T-helper 17 cell (primary cell): ENCODE results near the gene MRPS12. TPM values are rescaled to one million over a fixed set of nuclear protein-coding genes. Genes with fewer than 3 reads are reported as not detected.
A peak's percentile ranks its signal among the peaks of the same experiment; 100 is the strongest.
"Not testable (repeated sequence)": the region's sequence is repeated elsewhere in the genome, so short reads cannot be mapped to it uniquely, and the experiment has no call there.

ENCODE experiments used
- ATAC-seq: fragments of 150-1000 bp; cut with Tn5 transposase; 2 replicates; pipeline ENCODE4 v1.10.0; 2021; ENCODE audit warnings: mild to moderate bottlenecking, moderate library complexity
- DNase-seq, 3 donors: peaks; one replicate each; pipeline versions ENCODE4 v3.0.0 to v3.0.0-alpha.2; 2020 to 2021
- H3K9me3 ChIP-seq: one replicate; pipeline ENCODE4 v1.7.0; 2013; ENCODE audit warnings: low read length, mild to moderate bottlenecking; ENCODE audit not compliant: control insufficient read depth, poor library complexity, severe bottlenecking
- H3K27ac Mint-ChIP-seq: one replicate; pipeline ENCODE4 v1.8.0; 2022; ENCODE audit warnings: mild to moderate bottlenecking, moderate library complexity, mixed read lengths
- H3K27me3 Mint-ChIP-seq: one replicate; pipeline ENCODE4 v1.8.0; 2022; ENCODE audit warnings: mixed read lengths
- H3K36me3 Mint-ChIP-seq: one replicate; pipeline ENCODE4 v1.8.0; 2022; ENCODE audit warnings: low read depth, mixed read lengths
- H3K4me1 Mint-ChIP-seq: one replicate; pipeline ENCODE4 v1.8.0; 2022; ENCODE audit warnings: mild to moderate bottlenecking, mixed read lengths
- H3K4me3 Mint-ChIP-seq: one replicate; pipeline ENCODE4 v1.8.0; 2022; ENCODE audit warnings: mild to moderate bottlenecking, moderate library complexity, mixed read lengths
- total RNA-seq, 4 donors: library from RNA in 2 of 4; stranded (reverse) in 2 of 4; gene quantifications; one replicate each; pipeline ENCODE4 v1.2.3 and lab custom pipeline; 2022 to 2026

MRPS12 gene
- 10 to 100 TPM; 18.9 to 22.0 TPM for total RNA-seq
- 7.0 to 22.7 reads per million in 2 donors for total RNA-seq (lab: John Stamatoyannopoulos, UW)

GRCh38 chr19:38930776-38931520 is at the start of gene MRPS12:
Gene MRPS12, plus strand, starts transcription at chr19:38930944. Its CDS starts 351 bp downstream, at chr19:38931295.
- Mint-ChIP-seq H3K4me1 (peaks cover 21% of the 10 kb centered on the region), H3K4me3 (peak within 1 kb of the TSS; percentile 97), H3K27me3 (no peaks in the 10 kb centered on the region), H3K36me3 (peaks cover 3% of the 10 kb centered on the region), H3K27ac (peak within 1 kb of the TSS; percentile 99)
- ATAC-seq: peak; percentile 95
- no peaks in the 10 kb centered on the region for H3K9me3 ChIP-seq
- DNase-seq: peak; percentile 92 to 96 (median 96)

GRCh38 chr19:38883286-38883685 is 47.5 kb upstream of the MRPS12 start:
- no peak for ATAC-seq
- Mint-ChIP-seq H3K27me3 (no peaks in the 10 kb centered on the region), H3K27ac (peak overlapping the region; percentile 67), H3K4me3 (peak overlapping the region; percentile 36), H3K4me1 (peaks cover 13% of the 10 kb centered on the region), H3K36me3 (no peaks in the 10 kb centered on the region)
- H3K9me3 ChIP-seq: no peaks in the 10 kb centered on the region
- DNase-seq: no peak

- not testable (repeated sequence) for H3K27me3 Mint-ChIP-seq, H3K9me3 ChIP-seq, H3K4me3 Mint-ChIP-seq, H3K4me1 Mint-ChIP-seq, DNase-seq, H3K36me3 Mint-ChIP-seq, H3K27ac Mint-ChIP-seq, ATAC-seq
Measured at GRCh38 chr19:38884691-38885090, 46.1 kb upstream of the MRPS12 start.

DNA sequence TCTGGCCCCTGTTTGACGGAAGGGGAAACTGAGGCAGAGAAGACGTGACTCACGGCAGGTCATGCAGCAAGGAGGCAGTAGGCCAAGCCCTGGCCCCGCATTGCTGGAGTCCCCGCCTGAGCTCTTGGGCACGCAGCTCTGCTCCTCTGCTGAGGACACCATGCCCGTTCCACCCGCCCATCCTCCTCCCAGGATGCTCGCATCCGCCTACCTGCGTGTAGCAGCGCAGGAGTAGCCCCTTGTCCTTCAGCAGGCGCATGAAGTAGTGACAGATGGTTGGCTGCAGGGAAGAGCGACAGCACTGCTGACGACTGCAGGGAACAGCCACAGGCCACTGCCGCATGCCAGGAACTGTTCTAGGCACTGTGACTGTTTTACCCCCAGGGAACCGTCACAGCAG is 41.9 kb upstream of the MRPS12 start:
- no peaks in the 10 kb centered on the region for H3K27me3 Mint-ChIP-seq
- DNase-seq: no peak
- H3K4me1 Mint-ChIP-seq: no peaks in the 10 kb centered on the region
- peak overlapping the region; percentile 65 for H3K27ac Mint-ChIP-seq
- no peaks in the 10 kb centered on the region for H3K36me3 Mint-ChIP-seq
- H3K9me3 ChIP-seq: no peaks in the 10 kb centered on the region
- H3K4me3 Mint-ChIP-seq: no peak overlapping the region
- ATAC-seq: no peak

GRCh38 chr19:38889803-38890202 is 40.9 kb upstream of the MRPS12 start:
- DNase-seq: no peak
- no peaks in the 10 kb centered on the region for H3K27me3 Mint-ChIP-seq
- no peak for ATAC-seq
- no peaks in the 10 kb centered on the region for H3K9me3 ChIP-seq
- peak overlapping the region; percentile 73 for H3K27ac Mint-ChIP-seq
- peaks cover 2% of the 10 kb centered on the region for H3K4me1 Mint-ChIP-seq
- no peaks in the 10 kb centered on the region for H3K36me3 Mint-ChIP-seq
- no peak overlapping the region for H3K4me3 Mint-ChIP-seq

DNA sequence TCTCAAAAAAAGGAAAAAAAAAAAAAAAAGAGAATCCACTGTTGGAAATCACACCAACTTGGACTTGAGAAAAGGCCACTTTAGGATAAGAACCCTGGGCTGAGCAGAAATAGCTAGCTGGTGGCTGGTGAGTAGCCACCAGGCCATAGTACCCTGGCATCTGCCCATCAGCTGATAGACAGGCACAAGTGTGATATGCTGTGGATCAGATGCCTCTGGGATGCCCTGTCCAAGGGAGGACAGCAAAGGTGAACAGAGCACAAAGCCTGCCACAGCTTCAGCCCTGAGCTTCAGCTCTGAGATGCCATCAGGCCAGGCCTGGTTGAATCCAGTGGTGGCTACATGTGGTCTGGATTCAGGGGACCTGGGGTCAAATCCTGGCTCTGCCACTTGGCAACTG is 40.1 kb upstream of the MRPS12 start:
- Mint-ChIP-seq H3K4me3 (no peak overlapping the region), H3K36me3 (no peaks in the 10 kb centered on the region)

DNA sequence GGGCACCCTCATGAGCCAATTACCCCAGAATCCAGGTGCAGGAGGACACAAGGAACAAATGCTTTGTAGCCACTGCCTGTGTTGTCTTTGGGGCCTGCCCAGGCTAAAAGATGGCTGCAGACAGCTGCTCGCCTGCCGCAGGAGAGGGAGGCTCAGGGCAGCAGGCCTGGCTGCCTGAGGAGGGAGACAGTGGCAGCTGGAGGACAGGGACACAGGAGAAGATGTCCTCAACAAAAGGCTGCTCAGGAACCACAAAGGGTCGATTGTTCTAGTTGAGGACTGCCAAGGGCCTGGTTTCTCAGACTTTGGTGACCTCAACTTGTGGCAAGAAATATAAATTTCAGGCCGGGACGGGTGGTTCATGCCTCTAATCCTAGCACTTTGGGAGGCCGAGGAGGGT is 39.0 kb upstream of the MRPS12 start:
- DNase-seq (no peak), ATAC-seq (no peak)
- no peaks in the 10 kb centered on the region for H3K36me3 Mint-ChIP-seq
- no peak overlapping the region for H3K4me3 Mint-ChIP-seq
- no peaks in the 10 kb centered on the region for H3K27me3 Mint-ChIP-seq
- H3K27ac Mint-ChIP-seq: peak overlapping the region; percentile 2
- no peaks in the 10 kb centered on the region for H3K9me3 ChIP-seq
- peaks cover 4% of the 10 kb centered on the region for H3K4me1 Mint-ChIP-seq

More for the DNA sequence above, 40.1 kb upstream of the MRPS12 start:
- Mint-ChIP-seq H3K27ac (no peak overlapping the region), H3K4me1 (peaks cover 2% of the 10 kb centered on the region), H3K27me3 (no peaks in the 10 kb centered on the region)
- DNase-seq (no peak), ATAC-seq (no peak)
- H3K9me3 ChIP-seq: no peaks in the 10 kb centered on the region

GRCh38 chr19:38892841-38893240 is 37.9 kb upstream of the MRPS12 start:
- no peak for ATAC-seq
- no peak for DNase-seq
- peaks cover 2% of the 10 kb centered on the region for H3K36me3 Mint-ChIP-seq
- H3K4me1 Mint-ChIP-seq: peaks cover 7% of the 10 kb centered on the region
- no peaks in the 10 kb centered on the region for H3K9me3 ChIP-seq
- H3K4me3 Mint-ChIP-seq: no peak overlapping the region
- H3K27me3 Mint-ChIP-seq: no peaks in the 10 kb centered on the region
- H3K27ac Mint-ChIP-seq: no peak overlapping the region

DNA sequence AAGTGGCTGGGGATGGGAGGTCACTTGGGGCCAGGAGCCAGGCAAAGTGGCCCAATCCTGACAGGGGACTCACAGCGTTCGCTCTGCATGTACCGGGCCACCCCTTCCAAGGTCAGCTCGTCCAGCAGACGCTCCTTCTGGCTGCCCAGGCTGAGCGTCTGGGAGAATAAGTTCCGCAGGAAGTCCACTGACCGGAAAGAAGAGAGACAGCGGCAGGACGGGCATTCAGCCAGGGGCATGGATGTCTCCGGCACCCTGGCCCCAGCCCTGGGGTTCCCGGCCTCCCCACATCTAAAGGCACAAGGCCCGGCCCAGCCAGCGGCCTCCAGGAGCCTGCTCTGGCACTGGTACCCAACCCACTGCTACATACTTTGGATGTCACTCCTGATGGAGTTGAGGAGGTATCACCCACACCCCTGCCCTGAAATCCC is 37.4 kb upstream of the MRPS12 start:
- H3K4me3 Mint-ChIP-seq: no peak overlapping the region
- no peak overlapping the region for H3K27ac Mint-ChIP-seq
- no peaks in the 10 kb centered on the region for H3K27me3 Mint-ChIP-seq
- peaks cover 2% of the 10 kb centered on the region for H3K36me3 Mint-ChIP-seq
- peaks cover 9% of the 10 kb centered on the region for H3K4me1 Mint-ChIP-seq
- no peak for DNase-seq
- ATAC-seq: no peak
- no peaks in the 10 kb centered on the region for H3K9me3 ChIP-seq

DNA sequence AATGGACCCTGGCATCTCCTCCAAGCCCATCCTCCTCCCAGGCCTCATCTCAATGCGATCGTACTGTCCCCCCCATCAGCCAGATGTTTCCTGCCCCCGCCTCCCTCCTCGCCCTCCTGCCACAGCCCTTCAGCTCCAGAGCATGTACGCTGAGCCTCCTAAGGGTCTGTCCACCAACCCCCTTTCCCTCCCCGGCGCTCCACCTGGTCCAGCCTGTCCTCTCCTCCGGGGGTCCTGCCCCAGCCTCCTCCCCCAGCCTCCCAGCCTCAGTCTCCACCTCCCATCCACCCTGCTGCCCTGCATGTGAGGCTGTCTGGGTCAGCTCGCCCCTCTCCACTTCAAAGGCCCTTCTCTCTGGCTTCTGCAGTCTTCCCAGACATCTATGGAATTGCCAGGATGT is 35.8 kb upstream of the MRPS12 start:
- H3K4me3 Mint-ChIP-seq: no peak overlapping the region
- peaks cover 21% of the 10 kb centered on the region for H3K4me1 Mint-ChIP-seq
- no peaks in the 10 kb centered on the region for H3K9me3 ChIP-seq
- H3K27ac Mint-ChIP-seq: peak overlapping the region; percentile 11
- ATAC-seq: no peak
- DNase-seq: no peak
- no peaks in the 10 kb centered on the region for H3K27me3 Mint-ChIP-seq
- H3K36me3 Mint-ChIP-seq: peaks cover 5% of the 10 kb centered on the region

DNA sequence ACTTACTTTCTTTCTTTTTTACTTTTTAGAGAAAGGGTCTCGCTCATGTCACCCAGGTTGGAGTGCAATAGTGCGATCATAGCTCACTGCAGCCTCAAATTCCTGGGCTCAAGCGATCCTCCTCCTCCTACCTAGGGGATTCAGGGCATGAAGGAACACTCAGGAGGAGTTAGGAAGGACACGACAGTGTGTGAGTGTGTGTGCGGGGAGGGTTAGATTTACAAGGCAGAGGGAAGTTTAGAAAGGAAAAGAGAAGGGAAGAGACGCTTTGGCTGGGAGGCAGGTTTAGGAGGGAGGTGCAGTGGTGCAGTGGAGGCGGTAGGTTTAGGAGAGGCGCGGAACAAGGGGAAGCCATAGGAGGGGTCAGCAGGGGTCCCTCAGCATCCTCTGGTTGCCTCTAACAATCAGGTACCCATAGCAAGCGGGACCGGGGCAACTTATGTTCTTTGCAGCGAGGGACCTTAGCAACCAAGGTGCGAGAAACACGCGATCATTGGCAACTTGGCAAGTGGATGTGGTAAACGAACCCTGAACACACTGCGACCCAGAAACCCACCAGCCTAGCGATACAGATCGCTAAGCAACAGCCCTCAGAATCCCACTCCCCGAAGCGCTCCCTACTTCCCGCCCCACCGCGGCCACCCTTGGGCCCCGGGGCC is 31.8 kb upstream of the MRPS12 start:
- Mint-ChIP-seq H3K4me1 (peaks cover 38% of the 10 kb centered on the region), H3K27me3 (no peaks in the 10 kb centered on the region), H3K36me3 (peaks cover 7% of the 10 kb centered on the region), H3K4me3 (peak overlapping the region; percentile 97), H3K27ac (peak overlapping the region; percentile 97)
- ATAC-seq: peak; percentile 7
- no peaks in the 10 kb centered on the region for H3K9me3 ChIP-seq
- DNase-seq: no peak

DNA sequence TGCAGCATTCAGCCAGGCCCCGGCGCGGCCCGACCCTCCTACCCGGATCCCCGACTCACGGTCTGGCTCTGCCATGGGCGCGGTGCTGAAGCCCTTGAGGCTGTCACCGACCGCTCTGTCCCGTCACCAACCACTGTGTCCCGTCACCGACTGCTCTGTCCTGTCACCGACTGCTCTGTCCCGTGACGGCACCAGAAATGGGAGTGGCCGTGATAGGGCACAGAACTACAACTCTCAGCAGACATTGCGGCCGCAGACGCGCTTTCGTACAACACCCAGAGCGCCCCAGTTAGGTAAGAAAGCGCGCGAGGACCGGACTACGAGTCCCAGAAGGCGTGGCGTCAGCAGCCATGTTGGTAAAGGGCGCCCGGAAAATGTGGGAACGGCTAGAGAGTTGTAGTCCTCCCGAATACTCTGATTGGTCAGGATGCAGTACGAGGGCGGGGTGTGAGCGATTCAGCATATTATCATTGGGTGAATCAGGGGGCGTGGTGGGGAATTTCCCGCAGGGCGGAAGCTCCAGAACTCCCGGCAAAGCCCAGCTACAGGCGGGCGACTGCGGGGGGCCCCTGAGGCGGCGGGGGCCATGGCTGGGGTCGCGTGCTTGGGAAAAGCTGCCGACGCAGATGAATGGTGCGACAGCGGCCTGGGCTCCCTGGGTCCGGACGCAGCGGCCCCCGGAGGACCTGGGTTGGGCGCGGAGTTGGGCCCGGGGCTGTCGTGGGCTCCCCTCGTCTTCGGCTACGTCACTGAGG is 31.1 kb upstream of the MRPS12 start, which contains the start of the genes NFKBIB and SIRT2:
Gene NFKBIB, plus strand, starts transcription at position 523 of the 755 bp plus-strand sequence. Its CDS starts 64 bp downstream, at position 587.
Gene SIRT2, minus strand, starts transcription at position 172 of the 755 bp plus-strand sequence. Its CDS starts 97 bp downstream, at position 75.
- ATAC-seq (peak; percentile 89), DNase-seq (peak; percentile 94 to 99 (median 97))
- peak within 1 kb of the TSS; percentile 97 for H3K27ac Mint-ChIP-seq
- H3K9me3 ChIP-seq: no peaks in the 10 kb centered on the region
- H3K4me3 Mint-ChIP-seq: peak within 1 kb of the TSS; percentile 97
- H3K27me3 Mint-ChIP-seq: no peaks in the 10 kb centered on the region
- peaks cover 44% of the 10 kb centered on the region for H3K4me1 Mint-ChIP-seq
- H3K36me3 Mint-ChIP-seq: peaks cover 10% of the 10 kb centered on the region

DNA sequence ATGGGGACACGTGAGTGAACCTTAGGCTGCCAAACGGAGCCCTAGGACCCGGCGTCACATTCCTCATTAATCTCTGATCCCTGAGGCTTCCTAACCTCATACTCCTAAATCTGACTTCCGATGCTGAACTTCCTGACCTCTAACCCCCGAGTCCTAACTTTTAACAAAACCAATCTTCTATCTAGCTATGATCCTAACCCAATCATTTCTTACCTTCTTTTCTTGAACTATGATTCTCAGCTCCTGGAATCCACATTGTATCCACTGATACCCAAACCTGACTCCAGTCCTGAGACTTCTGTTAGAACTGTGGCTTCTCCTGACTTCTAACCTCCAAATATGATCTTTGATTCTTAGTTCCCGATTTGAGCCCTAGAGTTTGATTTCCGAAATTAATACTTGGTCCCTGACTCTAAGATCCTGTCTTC is 30.5 kb upstream of the MRPS12 start:
- Mint-ChIP-seq H3K36me3 (peaks cover 10% of the 10 kb centered on the region), H3K4me3 (peak overlapping the region; percentile 97), H3K27me3 (no peaks in the 10 kb centered on the region), H3K4me1 (peaks cover 42% of the 10 kb centered on the region), H3K27ac (peak overlapping the region; percentile 97)
- no peak for ATAC-seq
- no peaks in the 10 kb centered on the region for H3K9me3 ChIP-seq
- no peak for DNase-seq
